Activated T-cell treated with anti-CD3 and anti-CD28 coated beads, Interleukin-2, amount 50 U/mL, for 4 hours (primary cell): ENCODE results near the gene MYO9A. TPM values are rescaled to one million over a fixed set of nuclear protein-coding genes. Genes with fewer than 3 reads are reported as not detected.

Experiments used
- ATAC-seq, 2 donors: fragments of 200-7000 bp; cut with Tn5 transposase; one replicate each; pipeline ENCODE4 v1.10.0; 2021
- DNase-seq: peaks from one replicate; pipeline ENCODE4 v3.0.0-alpha.2; 2020
- H3K27me3 Mint-ChIP-seq: one replicate; pipeline ENCODE4 v1.8.0; 2021; ENCODE audit warnings: low read depth, mixed read lengths
- H3K36me3 Mint-ChIP-seq: one replicate; pipeline ENCODE4 v1.8.0; 2022; ENCODE audit warnings: mixed read lengths; ENCODE audit not compliant: insufficient read depth
- H3K4me1 Mint-ChIP-seq: one replicate; pipeline ENCODE4 v1.8.0; 2021; ENCODE audit warnings: low read depth, mixed read lengths
- H3K4me3 Mint-ChIP-seq: one replicate; pipeline ENCODE4 v1.8.0; 2021; ENCODE audit warnings: mild to moderate bottlenecking, moderate library complexity, mixed read lengths
- H3K9me3 Mint-ChIP-seq: one replicate; pipeline ENCODE4 v1.8.0; 2021; ENCODE audit warnings: mixed read lengths
- total RNA-seq, 3 donors: library from RNA; stranded (reverse); gene quantifications; one replicate each; pipeline ENCODE4 v1.2.1, GENCODE V29; 2021

The MYO9A gene
- total RNA-seq, 3 donors from 2014 or later: 15.9 to 18.9 (median 17.1) TPM

GRCh38 chr15:71808311-71809020 is 309.5 kb downstream of the MYO9A start:
- no peaks in the 10 kb centered on the region for H3K36me3 Mint-ChIP-seq
- DNase-seq: no peak
- no peaks in the 10 kb centered on the region for H3K4me1 Mint-ChIP-seq
- H3K4me3 Mint-ChIP-seq: no peak overlapping the region
- peaks cover 2% of the 10 kb centered on the region for H3K27me3 Mint-ChIP-seq
- no peak for ATAC-seq
- H3K9me3 Mint-ChIP-seq: no peaks in the 10 kb centered on the region

DNA sequence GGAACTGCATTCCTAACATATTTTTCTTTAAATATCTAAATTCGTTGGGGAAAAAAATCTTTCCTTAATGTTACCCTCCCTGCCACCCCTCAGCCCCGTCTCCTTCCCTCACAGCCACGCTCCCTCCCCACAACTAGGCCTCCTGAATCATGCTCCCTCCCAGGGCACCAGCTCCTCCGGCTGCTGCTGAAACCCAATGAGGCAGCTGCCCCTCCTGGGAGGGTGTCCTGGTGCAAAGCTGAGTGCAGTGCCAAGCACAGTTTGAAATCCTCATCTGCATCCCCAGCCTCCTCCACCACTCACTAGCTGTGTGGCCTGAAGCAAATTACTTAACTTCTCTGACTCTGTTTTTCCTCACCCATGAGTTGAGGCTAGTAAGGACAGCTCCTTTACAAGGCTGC is 310.3 kb downstream of the MYO9A start:
- H3K9me3 Mint-ChIP-seq: no peaks in the 10 kb centered on the region
- no peaks in the 10 kb centered on the region for H3K4me1 Mint-ChIP-seq
- ATAC-seq: no peak
- no peak for DNase-seq
- no peaks in the 10 kb centered on the region for H3K36me3 Mint-ChIP-seq
- peaks cover 6% of the 10 kb centered on the region for H3K27me3 Mint-ChIP-seq
- no peak overlapping the region for H3K4me3 Mint-ChIP-seq

DNA sequence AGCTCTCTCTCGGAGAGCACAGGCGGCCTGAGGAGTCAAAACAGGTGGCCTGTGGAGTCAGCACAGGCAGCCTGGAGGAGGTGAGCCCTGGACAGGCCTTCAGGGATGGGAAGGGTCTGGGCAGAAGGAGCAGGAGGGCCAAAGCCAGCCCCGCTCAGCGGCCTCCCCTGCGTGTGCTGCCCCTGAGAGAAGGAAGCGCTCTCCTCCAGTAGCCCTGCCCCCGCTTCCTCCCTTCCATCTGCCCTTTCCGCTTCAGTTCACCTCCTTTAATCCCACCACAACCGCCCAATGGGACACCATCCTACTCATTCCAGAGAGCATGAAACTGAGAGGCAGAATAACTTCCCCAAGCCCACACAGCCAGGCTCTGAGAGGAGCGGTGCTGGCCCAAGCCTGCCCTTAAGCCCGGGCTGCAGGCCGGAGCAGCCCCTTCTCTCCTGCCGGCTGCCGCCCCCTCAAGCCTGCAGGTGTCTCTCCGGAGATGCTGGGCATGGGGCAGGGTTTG is 310.8 kb downstream of the MYO9A start:
- DNase-seq (no peak), ATAC-seq (no peak)
- Mint-ChIP-seq H3K27me3 (peaks cover 10% of the 10 kb centered on the region), H3K4me3 (no peak overlapping the region), H3K9me3 (no peaks in the 10 kb centered on the region), H3K36me3 (no peaks in the 10 kb centered on the region), H3K4me1 (no peaks in the 10 kb centered on the region)

DNA sequence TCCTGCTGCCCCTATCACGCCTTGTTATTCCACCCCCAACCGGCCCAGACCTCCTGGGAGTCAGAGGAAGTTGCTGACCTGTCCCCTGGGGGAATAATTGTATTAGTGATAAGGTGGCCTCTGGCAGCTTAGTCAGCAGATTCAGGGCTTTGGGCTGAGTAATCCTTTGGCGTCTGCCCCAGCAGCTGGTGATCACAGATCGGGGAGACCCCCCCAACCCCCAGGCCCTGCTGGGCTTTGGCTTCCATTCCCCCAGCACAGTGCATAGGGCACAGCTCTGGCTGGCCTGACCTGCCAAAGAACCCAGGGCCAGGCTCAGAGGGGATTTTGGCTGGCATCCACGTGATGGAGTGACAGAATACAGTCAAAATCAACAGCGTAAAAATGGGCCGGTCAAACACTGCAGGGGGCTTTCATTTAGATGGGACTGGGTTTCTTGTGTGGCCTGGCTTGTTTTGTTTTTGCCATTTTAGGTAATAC is 311.5 kb downstream of the MYO9A start:
- no peaks in the 10 kb centered on the region for H3K4me1 Mint-ChIP-seq
- no peak overlapping the region for H3K4me3 Mint-ChIP-seq
- peaks cover 10% of the 10 kb centered on the region for H3K27me3 Mint-ChIP-seq
- ATAC-seq (no peak), DNase-seq (no peak)
- H3K9me3 Mint-ChIP-seq: no peaks in the 10 kb centered on the region
- H3K36me3 Mint-ChIP-seq: no peaks in the 10 kb centered on the region

DNA sequence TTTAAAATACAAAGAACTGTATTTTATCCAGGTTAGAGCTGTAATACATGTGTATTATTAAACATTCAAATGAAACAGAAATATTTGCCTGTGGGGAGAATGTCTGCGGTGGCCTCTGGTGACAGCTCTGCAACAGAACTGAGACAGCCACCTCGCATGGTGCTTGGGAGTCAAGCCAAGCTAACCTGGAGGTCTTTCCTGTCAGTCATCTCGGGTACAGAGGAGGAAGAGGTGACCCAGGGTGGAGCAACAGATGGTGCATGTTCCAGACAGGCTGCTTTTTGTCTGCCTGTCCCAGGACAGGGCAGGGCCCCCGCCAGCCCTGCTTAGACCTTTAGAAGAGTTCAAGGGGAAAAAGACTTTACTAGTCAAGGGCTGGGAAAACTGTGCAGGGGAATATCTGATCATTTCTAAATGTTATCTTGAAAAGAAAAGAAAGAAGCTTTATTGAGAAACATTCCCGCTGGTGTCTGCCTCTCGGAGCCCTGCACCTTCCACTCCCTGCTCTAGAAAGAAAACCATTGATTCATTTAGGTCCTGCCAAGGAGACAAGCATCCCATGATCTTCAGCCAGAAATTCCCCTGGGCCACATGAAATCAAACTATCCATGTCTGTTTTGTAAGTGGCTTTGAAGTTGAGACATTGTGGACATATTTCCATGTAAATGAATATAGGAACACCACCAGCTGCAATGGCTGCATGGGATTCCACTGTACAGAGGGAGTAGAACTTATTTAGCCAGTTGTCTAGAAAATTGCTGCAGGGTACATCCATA is 313.1 kb downstream of the MYO9A start:
- no peak overlapping the region for H3K4me3 Mint-ChIP-seq
- no peaks in the 10 kb centered on the region for H3K9me3 Mint-ChIP-seq
- peaks cover 19% of the 10 kb centered on the region for H3K27me3 Mint-ChIP-seq
- ATAC-seq (no peak), DNase-seq (no peak)
- no peaks in the 10 kb centered on the region for H3K4me1 Mint-ChIP-seq
- H3K36me3 Mint-ChIP-seq: no peaks in the 10 kb centered on the region

DNA sequence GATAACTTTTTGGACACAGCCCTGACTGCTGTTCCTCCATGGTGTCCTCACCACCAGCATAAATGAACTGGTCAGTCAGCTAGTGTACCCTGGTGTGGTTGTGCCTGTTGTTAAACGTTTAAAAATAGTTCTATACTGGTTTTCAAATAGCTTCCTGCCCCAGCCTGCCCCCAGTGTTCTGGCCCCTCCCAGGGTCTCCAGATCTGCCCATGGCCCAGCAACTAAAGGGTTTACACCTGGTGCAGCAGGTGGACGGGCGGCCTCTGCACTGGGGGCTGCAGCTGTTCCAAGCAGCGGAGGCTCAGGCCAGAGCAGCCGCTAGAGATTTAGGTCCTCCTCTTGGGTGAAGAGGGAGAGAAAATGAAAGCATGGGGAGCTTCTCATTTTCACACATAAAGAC is 313.7 kb downstream of the MYO9A start:
- DNase-seq (no peak), ATAC-seq (no peak)
- Mint-ChIP-seq H3K9me3 (no peaks in the 10 kb centered on the region), H3K4me3 (no peak overlapping the region), H3K4me1 (no peaks in the 10 kb centered on the region), H3K27me3 (peaks cover 20% of the 10 kb centered on the region), H3K36me3 (no peaks in the 10 kb centered on the region)

DNA sequence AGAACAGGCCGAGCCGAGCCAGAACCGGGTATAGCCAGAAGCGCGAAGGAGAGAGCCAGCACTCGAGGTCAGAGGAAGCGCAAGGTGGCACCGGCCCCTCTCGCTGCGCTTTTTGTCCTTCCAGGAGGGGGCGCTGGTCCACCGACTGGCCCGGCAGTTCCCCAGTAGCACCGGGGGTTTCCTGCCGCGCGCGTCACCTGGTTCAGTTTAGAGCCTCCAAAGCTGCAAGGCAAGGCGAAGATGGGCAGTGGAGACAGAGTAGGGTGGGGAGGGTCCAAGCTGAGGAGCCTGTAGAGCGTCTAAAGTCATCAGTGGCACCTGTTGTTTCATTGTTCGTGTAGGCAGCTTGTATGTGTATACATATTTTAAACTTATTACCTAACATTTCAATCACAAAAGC is 315.2 kb downstream of the MYO9A start:
- Mint-ChIP-seq H3K4me1 (no peaks in the 10 kb centered on the region), H3K27me3 (peaks cover 23% of the 10 kb centered on the region), H3K9me3 (no peaks in the 10 kb centered on the region), H3K4me3 (no peak overlapping the region), H3K36me3 (no peaks in the 10 kb centered on the region)
- ATAC-seq: no peak
- DNase-seq: no peak

GRCh38 chr15:71801935-71802655 is 315.9 kb downstream of the MYO9A start:
- peaks cover 23% of the 10 kb centered on the region for H3K27me3 Mint-ChIP-seq
- H3K4me3 Mint-ChIP-seq: no peak overlapping the region
- no peaks in the 10 kb centered on the region for H3K36me3 Mint-ChIP-seq
- ATAC-seq (no peak), DNase-seq (no peak)
- no peaks in the 10 kb centered on the region for H3K9me3 Mint-ChIP-seq
- no peaks in the 10 kb centered on the region for H3K4me1 Mint-ChIP-seq

DNA sequence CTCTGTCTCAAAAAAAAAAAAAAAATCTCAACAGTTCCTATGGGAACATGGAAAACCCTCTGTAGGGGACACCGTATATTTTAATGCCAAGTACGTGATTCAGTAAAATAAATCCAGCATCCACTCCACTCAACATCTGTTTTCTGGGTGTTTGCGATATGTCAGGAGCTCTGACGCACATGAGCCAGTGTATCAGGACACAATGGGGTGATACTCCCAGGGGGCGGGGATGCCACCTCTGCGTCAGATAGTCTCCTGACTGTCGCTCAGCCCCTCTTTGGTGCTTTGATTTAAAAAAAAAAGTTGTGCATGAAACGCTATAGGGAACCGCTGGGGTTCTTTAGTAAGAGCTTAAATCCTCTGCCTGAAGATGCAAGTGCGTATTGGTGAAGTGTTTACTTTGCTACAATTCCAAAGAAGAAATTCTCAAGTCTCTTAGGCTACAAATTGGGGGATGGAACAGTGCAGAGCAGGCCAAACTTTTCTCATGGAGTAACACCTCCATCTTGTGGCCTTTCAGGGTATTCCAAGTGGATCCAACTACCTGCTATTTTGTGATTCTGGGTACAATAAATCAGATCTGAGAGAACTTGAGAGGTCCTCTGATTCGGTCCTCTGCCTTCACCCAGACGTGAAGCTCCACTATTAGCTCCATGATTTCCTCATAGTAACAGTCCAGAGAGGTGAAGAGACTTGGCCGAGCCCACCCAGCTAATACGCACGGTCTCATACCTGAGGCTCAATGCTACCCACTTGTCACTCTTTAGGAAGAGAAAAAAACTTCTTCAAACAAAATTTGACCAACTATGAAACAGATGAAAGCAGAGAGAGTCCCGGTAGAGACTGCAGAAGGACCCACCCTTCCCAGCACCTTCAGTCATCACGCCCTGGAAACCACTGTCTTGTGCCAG is 316.9 kb downstream of the MYO9A start:
- H3K4me1 Mint-ChIP-seq: no peaks in the 10 kb centered on the region
- H3K9me3 Mint-ChIP-seq: no peaks in the 10 kb centered on the region
- no peak overlapping the region for H3K4me3 Mint-ChIP-seq
- no peaks in the 10 kb centered on the region for H3K36me3 Mint-ChIP-seq
- ATAC-seq (peak in 1 of 2 donors; percentile 32), DNase-seq (no peak)
- peaks cover 23% of the 10 kb centered on the region for H3K27me3 Mint-ChIP-seq

DNA sequence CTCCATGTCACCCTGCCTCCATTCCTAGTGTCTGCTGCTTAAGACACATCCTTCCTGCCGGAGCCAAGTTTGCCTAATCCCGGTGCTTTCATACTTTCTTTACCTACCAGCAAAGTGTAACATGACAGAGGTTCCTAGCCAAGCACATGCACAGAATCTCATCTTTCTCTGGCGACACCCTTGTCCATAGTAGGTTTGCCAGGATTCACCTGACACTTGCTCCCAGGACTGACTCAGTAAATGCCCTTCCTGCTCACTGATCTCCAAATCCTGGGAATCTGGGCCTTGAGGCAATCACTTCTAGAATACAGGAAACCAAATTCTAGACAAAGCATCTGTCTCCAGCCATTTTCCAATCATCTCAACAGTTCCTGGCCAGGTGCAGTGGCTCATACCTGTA is 317.8 kb downstream of the MYO9A start:
- no peaks in the 10 kb centered on the region for H3K36me3 Mint-ChIP-seq
- H3K4me3 Mint-ChIP-seq: no peak overlapping the region
- H3K27me3 Mint-ChIP-seq: peaks cover 21% of the 10 kb centered on the region
- ATAC-seq (no peak), DNase-seq (no peak)
- H3K9me3 Mint-ChIP-seq: no peaks in the 10 kb centered on the region
- H3K4me1 Mint-ChIP-seq: no peaks in the 10 kb centered on the region

GRCh38 chr15:71798641-71799040 is 319.3 kb downstream of the MYO9A start:
- no peak for ATAC-seq
- peaks cover 23% of the 10 kb centered on the region for H3K27me3 Mint-ChIP-seq
- no peaks in the 10 kb centered on the region for H3K36me3 Mint-ChIP-seq
- no peak for DNase-seq
- H3K4me3 Mint-ChIP-seq: no peak overlapping the region
- no peaks in the 10 kb centered on the region for H3K4me1 Mint-ChIP-seq
- no peaks in the 10 kb centered on the region for H3K9me3 Mint-ChIP-seq

GRCh38 chr15:71792521-71792920 is 325.4 kb downstream of the MYO9A start:
- Mint-ChIP-seq H3K27me3 (peaks cover 2% of the 10 kb centered on the region), H3K4me3 (no peak overlapping the region), H3K4me1 (no peaks in the 10 kb centered on the region), H3K36me3 (no peaks in the 10 kb centered on the region), H3K9me3 (no peaks in the 10 kb centered on the region)
- ATAC-seq (no peak), DNase-seq (no peak)

- H3K4me3 Mint-ChIP-seq: no peak overlapping the region
- peaks cover 2% of the 10 kb centered on the region for H3K27me3 Mint-ChIP-seq
- H3K9me3 Mint-ChIP-seq: no peaks in the 10 kb centered on the region
- H3K4me1 Mint-ChIP-seq: no peaks in the 10 kb centered on the region
- ATAC-seq: no peak
- no peak for DNase-seq
- H3K36me3 Mint-ChIP-seq: no peaks in the 10 kb centered on the region
These were observed 326.0 kb downstream of the MYO9A start for GRCh38 chr15:71791975-71792374.

DNA sequence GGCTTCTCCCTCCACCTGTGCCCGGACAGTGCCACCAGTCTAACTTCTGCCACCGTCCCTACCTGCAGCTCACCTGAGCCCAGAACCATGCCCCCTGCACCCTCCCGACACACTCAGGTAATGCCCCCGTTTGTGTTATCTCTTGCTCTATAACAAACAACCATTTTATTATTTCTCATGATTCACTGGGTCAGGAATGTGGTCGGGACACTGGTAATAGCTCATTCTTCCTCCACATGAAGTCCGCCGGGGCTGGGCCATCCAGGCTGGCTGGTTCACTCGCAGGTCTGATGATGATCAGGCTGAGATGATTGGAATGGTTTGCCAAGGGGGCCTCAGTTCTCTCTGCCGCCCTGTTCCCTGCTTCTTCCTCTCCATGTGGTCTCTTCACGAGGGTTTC is 327.9 kb downstream of the MYO9A start:
- Mint-ChIP-seq H3K9me3 (no peaks in the 10 kb centered on the region), H3K4me1 (no peaks in the 10 kb centered on the region), H3K36me3 (no peaks in the 10 kb centered on the region), H3K4me3 (no peak overlapping the region), H3K27me3 (peaks cover 9% of the 10 kb centered on the region)
- no peak for ATAC-seq
- DNase-seq: no peak
